HG03457 (cell line): ENCODE measurements around the gene ILF3.

Experiments used
- ATAC-seq: cut with Tn5 transposase; IDR thresholded peaks from one replicate; pipeline ENCODE4 v1.9.1; 2021; ENCODE audit warnings: moderate number of reproducible peaks; ENCODE audit not compliant: unreplicated experiment

ILF3 gene

GRCh38 chr19:10653732-10654609 lies at the start of gene ILF3:
Gene ILF3 (plus strand): TSS chr19:10654346. CDS start chr19:10670606, 16,260 bp downstream.
- ATAC-seq: peak; percentile 57

- no peak for ATAC-seq
These were observed 49.6 kb upstream of the ILF3 start for GRCh38 chr19:10604460-10604980.

- no peak for ATAC-seq
These were observed 42.2 kb upstream of the ILF3 start for GRCh38 chr19:10611907-10612306.

- no peak for ATAC-seq
These were observed 41.5 kb upstream of the ILF3 start for GRCh38 chr19:10612499-10613119.

- ATAC-seq: no peak
These were observed 38.6 kb upstream of the ILF3 start for GRCh38 chr19:10615429-10616023.

GRCh38 chr19:10617409-10618121 lies 36.6 kb upstream of the ILF3 start:
- no peak for ATAC-seq

GRCh38 chr19:10618846-10619245 lies 35.3 kb upstream of the ILF3 start:
- ATAC-seq: no peak

- ATAC-seq: no peak
These were observed 33.4 kb upstream of the ILF3 start for GRCh38 chr19:10620786-10621185.

- ATAC-seq: no peak
These were observed 32.2 kb upstream of the ILF3 start for GRCh38 chr19:10621966-10622365.

GRCh38 chr19:10624585-10624984 lies 29.6 kb upstream of the ILF3 start:
- no peak for ATAC-seq

- no peak for ATAC-seq
These were observed 29.0 kb upstream of the ILF3 start, which contains the start of gene SLC44A2 for GRCh38 chr19:10625003-10625761. Gene SLC44A2 (plus strand): TSS chr19:10625553. CDS start chr19:10625634, 81 bp downstream.

GRCh38 chr19:10625762-10626138 lies 28.4 kb upstream of the ILF3 start:
- ATAC-seq: no peak

GRCh38 chr19:10631874-10632273 lies 22.3 kb upstream of the ILF3 start:
- ATAC-seq: no peak

GRCh38 chr19:10634430-10634829 lies 19.7 kb upstream of the ILF3 start:
- no peak for ATAC-seq

- ATAC-seq: no peak
These were observed 19.2 kb upstream of the ILF3 start for GRCh38 chr19:10634963-10635362.

- no peak for ATAC-seq
These were observed 17.7 kb upstream of the ILF3 start for GRCh38 chr19:10636304-10636972.

- ATAC-seq: no peak
These were observed 16.3 kb upstream of the ILF3 start for GRCh38 chr19:10637894-10638293.

- ATAC-seq: no peak
These were observed 14.3 kb upstream of the ILF3 start for GRCh38 chr19:10639836-10640235.

GRCh38 chr19:10640361-10640760 lies 13.8 kb upstream of the ILF3 start:
- no peak for ATAC-seq

- no peak for ATAC-seq
These were observed 12.9 kb upstream of the ILF3 start for GRCh38 chr19:10641248-10641647.
